GM12875 (cell line): Measurements from ENCODE around the gene TYMP.

Source experiments
- H3K4me3 ChIP-seq: one replicate; pipeline ENCODE4 v1.5.1; 2011; ENCODE audit warnings: low read depth, low read length, control low read depth
- CTCF ChIP-seq: IDR thresholded peaks from 2 replicates; pipeline ENCODE4 v1.5.1; 2011; ENCODE audit warnings: low read depth, mild to moderate bottlenecking, control low read depth, inconsistent platforms, low read length, moderate library complexity, borderline replicate concordance; ENCODE audit not compliant: insufficient read depth

Gene TYMP

GRCh38 chr22:50488886-50489285 lies 40.9 kb downstream of the TYMP start:
- no peak for TF ChIP-seq CTCF
- no peak overlapping the region for H3K4me3 ChIP-seq

- no peak for TF ChIP-seq CTCF
- no peak overlapping the region for H3K4me3 ChIP-seq
These were observed 41.7 kb downstream of the TYMP start for GRCh38 chr22:50488006-50488677.

- H3K4me3 ChIP-seq: peak overlapping the region; percentile 7
- TF ChIP-seq CTCF: no peak
These were observed 42.4 kb downstream of the TYMP start for GRCh38 chr22:50487290-50488005.

GRCh38 chr22:50486561-50487289 lies 43.1 kb downstream of the TYMP start, which contains the start of gene MIOX:
Gene MIOX, plus strand, starts transcription at chr22:50486859. Its CDS starts 39 bp downstream, at chr22:50486898.
- no peak for TF ChIP-seq CTCF
- peak within 1 kb of the TSS; percentile 7 for H3K4me3 ChIP-seq

- TF ChIP-seq CTCF: no peak
- H3K4me3 ChIP-seq: no peak overlapping the region
These were observed 44.3 kb downstream of the TYMP start for GRCh38 chr22:50485221-50486131.

GRCh38 chr22:50483977-50484853 lies 45.6 kb downstream of the TYMP start:
- TF ChIP-seq CTCF: no peak
- H3K4me3 ChIP-seq: no peak overlapping the region
